Activated naive CD4-positive, alpha-beta T cell (primary cell): ENCODE measurements around the gene CNGA2.

Source experiments
- DNase-seq, 4 experiments: peaks; one replicate each; lab custom pipeline; 2025; lab: John Stamatoyannopoulos, UW

CNGA2 gene

GRCh38 chrX:151753313-151754046 is 18.9 kb downstream of the CNGA2 start:
- DNase-seq = no peak

- no peak for DNase-seq
These were observed 19.5 kb downstream of the CNGA2 start for GRCh38 chrX:151754047-151754429.

- no peak for DNase-seq
These were observed 20.2 kb downstream of the CNGA2 start for GRCh38 chrX:151754641-151755215.

GRCh38 chrX:151759041-151759708 is 24.6 kb downstream of the CNGA2 start:
- DNase-seq = no peak

- no peak for DNase-seq
These were observed 28.3 kb downstream of the CNGA2 start for GRCh38 chrX:151762802-151763201.

- DNase-seq = no peak
These were observed 29.2 kb downstream of the CNGA2 start for GRCh38 chrX:151763711-151764110.

GRCh38 chrX:151765026-151765425 is 30.5 kb downstream of the CNGA2 start:
- no peak for DNase-seq

GRCh38 chrX:151771726-151772125 is 37.2 kb downstream of the CNGA2 start:
- no peak for DNase-seq

- DNase-seq = no peak
These were observed 38.9 kb downstream of the CNGA2 start for GRCh38 chrX:151773434-151773833.

GRCh38 chrX:151774421-151774820 is 39.9 kb downstream of the CNGA2 start:
- DNase-seq = no peak

- DNase-seq = no peak
These were observed 41.7 kb downstream of the CNGA2 start for GRCh38 chrX:151776181-151776731.

- no peak for DNase-seq
These were observed 42.4 kb downstream of the CNGA2 start for GRCh38 chrX:151776936-151777335.

GRCh38 chrX:151779258-151779657 is 44.7 kb downstream of the CNGA2 start:
- DNase-seq = no peak

GRCh38 chrX:151780621-151781020 is 46.1 kb downstream of the CNGA2 start:
- DNase-seq = no peak

- no peak for DNase-seq
These were observed 54.7 kb downstream of the CNGA2 start for GRCh38 chrX:151789179-151789800.

- no peak for DNase-seq
These were observed 56.1 kb downstream of the CNGA2 start for GRCh38 chrX:151790481-151791160.

- DNase-seq = no peak
These were observed 57.4 kb downstream of the CNGA2 start for GRCh38 chrX:151791961-151792360.

GRCh38 chrX:151792505-151792904 is 58.0 kb downstream of the CNGA2 start:
- DNase-seq = no peak

- DNase-seq = no peak
These were observed 59.3 kb downstream of the CNGA2 start for GRCh38 chrX:151793886-151794285.
